CD4-positive, alpha-beta T cell treated with Interleukin-4 for 4 hours (primary cell): Measurements from ENCODE around the gene PRPF39.
"Not testable (repeated sequence)": the region's sequence is repeated elsewhere in the genome, so short reads cannot be mapped to it uniquely, and the experiment has no call there.

Experiments
- DNase-seq: peaks from one replicate; pipeline ENCODE4 v3.0.0-alpha.2; 2020

PRPF39 gene

GRCh38 chr14:45140661-45141187 lies 56.8 kb downstream of the PRPF39 start:
- DNase-seq: no peak

DNA sequence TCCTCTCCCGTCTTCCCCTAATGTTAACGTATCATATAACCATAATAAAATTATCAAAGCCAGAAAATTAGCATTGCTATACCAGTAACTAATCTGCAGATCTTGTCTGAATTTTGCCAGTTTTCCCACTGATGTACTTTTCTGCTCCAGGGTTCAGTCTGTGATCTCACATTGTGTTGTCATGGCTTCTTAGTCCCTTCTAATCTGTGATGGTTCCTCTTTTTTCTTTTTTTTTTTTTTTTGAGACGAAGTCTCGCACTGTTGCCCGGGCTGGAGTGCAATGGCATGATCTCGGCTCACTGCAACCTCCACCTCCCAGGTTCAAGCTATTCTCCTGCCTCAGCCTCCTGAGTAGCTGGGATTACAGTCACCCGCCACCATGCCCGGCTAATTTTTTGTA lies 58.2 kb downstream of the PRPF39 start:
- DNase-seq: not testable (repeated sequence)

DNA sequence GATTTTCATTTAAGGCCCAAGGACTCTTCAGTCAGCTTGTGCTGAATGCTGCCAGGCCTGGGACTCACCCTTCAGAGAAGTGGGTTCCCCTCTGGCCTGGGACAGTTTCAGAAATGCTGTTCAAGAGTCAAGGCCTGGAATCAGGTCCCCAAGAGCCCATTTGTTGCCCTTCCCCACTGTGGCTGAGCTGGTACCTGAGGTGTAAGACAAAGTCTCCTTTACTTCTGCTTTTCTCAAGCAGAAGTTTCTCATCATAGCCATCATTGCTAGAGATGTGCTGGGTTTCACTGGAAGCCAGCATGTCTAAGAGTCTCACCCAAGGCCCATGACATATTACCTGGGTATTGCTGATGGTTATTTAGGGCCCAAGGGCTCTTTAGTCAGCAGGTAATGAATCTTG lies 60.7 kb downstream of the PRPF39 start:
- no peak for DNase-seq

GRCh38 chr14:45145214-45145613 lies 61.3 kb downstream of the PRPF39 start:
- DNase-seq: no peak

DNA sequence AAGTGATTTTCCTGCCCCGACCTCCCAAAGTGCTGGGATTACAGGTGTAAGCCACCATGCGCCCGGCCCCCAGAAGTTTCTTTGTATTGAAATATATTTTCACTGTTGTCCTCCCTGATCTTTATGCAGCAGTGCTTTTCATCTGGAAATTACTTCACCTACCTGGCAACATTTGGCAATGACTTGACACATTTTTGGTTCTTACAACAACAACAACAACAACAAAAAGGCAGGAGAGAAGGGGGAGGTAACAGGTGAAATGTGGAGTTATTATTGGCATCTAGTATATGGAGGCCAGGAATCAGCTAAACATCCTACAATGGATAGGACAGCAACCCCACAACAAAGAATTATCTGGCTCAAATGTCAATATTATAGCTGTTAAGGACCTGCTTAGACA lies 65.7 kb downstream of the PRPF39 start:
- DNase-seq: no peak

GRCh38 chr14:45150386-45150890 lies 66.5 kb downstream of the PRPF39 start:
- DNase-seq: no peak

- no peak for DNase-seq
Observed at GRCh38 chr14:45156067-45156466, 72.2 kb downstream of the PRPF39 start.
